GM21526 (cell line): ENCODE measurements around the gene MYO1B.

Source experiments
- ATAC-seq: cut with Tn5 transposase; IDR thresholded peaks from one replicate; pipeline ENCODE4 v1.9.1; 2021; ENCODE audit warnings: moderate library complexity; ENCODE audit not compliant: unreplicated experiment, low FRiP score

Gene MYO1B

DNA sequence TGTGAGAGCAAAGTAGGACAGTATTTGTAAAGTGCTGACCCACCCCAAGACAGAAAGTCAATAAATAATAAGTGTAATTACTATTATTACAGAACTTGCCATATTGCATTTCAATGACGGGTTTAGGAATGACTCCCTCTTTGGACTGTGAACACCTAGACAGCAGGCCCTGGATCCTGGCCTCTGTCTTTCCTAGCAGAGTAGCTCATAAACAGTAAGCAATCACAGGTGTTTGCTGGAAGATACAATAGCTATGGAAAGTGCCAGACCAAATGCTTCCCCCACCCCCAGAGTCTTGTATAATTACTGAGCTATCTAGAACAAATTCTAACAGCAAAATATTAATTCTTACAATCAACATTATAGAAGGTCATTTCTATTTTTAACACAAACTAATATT is 20.1 kb upstream of the MYO1B start:
- ATAC-seq, result no peak

DNA sequence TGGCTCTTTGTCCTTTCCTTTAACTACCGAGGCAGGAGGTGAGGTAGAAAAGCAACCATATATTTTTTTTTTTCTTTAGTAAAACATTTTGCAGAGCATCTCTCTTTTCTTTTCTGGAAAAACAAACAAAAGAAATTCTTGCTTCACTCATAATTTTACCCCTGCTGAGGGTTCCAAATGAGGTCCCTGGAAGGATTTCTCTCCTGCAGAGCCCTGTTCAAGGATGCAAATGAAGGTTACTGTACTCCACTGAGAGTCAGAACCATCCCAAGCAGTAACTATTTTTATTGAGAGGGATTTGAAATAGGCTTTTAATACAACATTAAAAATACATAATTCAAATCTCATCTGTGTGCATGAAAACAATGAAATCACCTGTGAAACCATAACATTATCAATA is 19.5 kb upstream of the MYO1B start:
- ATAC-seq, result no peak

DNA sequence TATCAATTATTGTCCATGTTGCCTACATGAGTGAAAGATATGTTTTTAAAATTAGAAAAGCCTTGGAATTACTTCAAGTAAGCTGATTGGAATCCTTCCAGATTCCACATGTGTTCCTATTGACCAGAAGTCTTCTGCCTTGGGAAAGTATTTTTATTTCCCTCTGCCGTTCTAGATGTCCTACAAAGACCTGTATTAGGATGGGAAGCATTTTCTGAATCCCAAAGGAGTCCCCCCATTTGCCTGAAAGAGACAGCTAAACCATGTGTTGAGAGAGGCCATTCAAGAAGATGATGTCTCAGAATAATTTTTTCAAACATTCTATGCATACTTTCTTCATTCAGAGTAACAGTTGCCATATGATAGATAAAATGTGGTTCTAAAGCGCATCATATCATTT is 19.0 kb upstream of the MYO1B start:
- ATAC-seq, result no peak

DNA sequence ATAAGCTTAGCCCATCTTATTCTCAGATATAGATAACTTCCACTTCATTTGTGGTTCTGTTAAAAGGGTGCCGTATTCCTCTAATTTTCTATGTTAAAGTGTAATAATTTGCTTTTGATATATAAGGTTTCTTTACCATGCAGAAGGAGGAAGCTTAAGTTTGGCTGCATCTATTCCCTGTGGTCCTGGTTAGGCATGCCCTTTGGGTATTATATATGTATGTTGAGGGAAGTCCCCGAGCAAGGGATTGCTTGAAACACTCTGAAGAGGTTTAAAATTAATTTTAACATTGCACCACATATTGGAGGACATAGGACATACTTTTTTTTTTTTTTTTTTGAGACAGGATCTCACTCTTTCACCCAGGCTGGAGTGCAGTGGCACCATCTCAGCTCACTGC is 16.9 kb upstream of the MYO1B start:
- no peak for ATAC-seq

DNA sequence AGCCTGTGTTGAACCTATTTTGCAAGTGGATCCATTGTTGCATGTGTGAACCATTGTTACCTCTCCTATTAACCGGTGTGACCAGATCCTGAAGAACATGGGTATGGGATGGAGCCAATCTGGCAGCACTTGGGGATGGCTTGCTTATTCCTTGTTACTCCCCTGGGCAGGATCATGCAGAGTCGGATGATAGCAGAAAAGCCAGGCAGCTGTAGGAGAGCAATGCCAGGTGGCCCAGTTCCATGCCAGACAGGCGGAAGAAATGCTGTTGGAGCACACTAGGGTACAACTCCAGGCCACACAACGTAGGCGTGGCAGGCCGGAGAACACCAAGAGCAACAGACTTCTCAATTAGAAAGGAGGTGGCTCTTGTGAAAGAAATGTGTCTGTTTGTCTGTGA is 16.3 kb upstream of the MYO1B start:
- ATAC-seq, result no peak

DNA sequence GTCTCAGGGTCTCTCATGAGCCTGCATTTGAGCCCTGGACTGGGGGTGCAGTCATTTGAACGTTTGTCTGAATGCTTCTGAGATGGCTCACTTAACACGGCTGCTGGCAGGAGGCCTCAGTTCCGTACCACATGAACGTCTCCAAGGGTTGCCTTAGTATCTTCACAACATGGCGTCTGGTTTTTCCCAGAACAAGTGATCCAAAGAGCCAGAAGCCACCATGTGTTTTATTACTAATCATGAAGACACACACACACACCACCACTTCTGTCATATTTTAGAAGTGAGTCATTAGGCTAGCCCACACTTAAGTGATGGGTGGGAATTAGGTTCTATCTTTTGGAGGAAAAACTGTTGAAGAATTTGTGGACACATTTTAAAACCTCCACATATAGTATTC is 15.0 kb upstream of the MYO1B start:
- no peak for ATAC-seq

DNA sequence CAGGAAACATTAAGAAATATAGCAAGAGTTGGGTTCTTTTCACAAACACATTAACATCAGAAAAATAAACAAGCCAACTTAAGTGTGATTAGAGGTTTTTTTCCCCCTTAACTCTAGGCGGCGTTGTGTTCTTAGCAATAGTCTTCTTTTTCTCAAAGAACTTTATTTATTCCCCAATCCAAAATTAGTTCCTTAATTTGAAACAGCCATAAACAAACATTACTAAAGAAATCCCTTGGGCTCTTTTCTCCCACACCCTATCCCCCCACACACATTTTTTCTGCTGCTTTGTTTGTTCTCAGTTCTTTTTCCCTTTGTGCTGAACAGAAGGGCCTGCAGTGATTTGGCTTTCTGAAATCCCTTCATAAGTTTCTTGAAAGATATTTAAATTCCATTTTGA is 13.2 kb upstream of the MYO1B start:
- no peak for ATAC-seq

DNA sequence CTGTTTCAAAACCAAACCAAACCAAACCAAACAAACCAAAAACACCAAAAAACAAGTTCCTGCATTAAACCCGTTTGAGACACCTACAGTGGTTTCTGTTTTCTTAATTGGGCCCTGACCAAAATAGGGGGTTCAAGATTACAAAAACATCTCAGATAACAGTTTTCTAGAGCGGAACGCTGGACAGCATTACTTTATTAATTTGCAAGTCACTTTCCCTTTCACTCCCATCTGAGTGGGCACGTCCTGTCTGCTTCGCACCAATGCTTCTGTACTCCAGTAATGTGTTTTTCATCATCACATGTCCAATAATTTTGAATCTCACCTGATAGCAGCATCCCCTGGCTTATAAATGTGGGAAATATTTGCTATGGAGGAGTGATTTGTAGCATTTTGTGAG is 11.7 kb upstream of the MYO1B start:
- ATAC-seq, result no peak

DNA sequence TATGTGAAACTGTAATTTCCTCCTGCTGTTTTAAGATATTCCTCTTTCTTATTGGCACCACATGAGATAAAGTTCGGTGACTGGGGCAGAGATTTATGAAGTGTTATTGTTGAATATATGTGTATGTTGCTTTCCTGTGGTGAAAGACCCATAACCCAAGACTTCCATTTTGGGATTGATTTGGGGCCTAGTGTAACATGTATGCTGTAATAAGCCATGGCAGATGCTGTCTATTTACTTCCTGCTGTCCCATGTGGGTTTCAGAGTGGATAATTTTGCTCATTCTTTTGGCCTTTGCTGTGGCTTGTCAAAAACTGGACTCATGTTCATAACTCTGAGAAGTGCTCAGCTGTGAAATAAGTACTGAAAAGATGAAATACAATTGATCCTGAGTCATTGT is 10.8 kb upstream of the MYO1B start:
- ATAC-seq, result no peak

DNA sequence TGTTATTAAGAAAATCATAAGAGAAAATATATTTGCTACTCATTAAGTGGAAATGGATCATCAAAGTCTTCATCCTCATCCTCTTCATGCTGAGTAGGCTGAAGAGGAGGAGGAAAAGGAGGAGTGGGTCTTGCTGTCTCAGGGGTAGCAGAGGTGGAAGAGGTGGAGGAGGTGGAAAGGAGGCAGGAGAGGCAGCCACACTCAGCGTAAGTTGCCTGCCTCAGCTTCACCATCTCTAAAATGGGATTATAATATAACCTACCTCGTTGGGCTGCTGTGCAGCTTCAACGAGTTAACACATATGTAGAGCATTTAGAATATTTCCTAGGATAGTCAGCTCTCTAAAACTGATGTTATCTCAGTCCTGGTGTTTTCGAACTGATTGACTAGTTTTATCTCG is 4.3 kb upstream of the MYO1B start:
- ATAC-seq, result no peak

DNA sequence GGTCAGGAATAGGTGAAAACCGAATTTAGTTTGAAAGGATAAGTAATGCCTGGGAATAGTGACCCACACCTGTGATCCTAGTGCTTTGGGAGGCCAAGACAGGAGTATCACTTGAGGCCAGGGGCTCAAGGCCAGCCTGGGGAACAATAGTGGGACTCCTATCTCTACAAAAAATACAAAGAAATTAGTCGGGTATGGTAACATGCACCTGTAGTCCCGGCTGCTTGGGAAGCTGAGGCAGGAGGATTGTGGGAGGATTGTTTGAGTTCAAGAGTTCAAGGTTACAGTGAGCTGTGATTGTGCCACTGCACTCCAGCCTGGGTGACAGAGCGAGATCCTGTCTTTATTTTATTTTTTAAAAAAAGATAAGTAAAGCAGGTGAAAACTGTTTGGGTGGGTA is 3.8 kb upstream of the MYO1B start:
- no peak for ATAC-seq

DNA sequence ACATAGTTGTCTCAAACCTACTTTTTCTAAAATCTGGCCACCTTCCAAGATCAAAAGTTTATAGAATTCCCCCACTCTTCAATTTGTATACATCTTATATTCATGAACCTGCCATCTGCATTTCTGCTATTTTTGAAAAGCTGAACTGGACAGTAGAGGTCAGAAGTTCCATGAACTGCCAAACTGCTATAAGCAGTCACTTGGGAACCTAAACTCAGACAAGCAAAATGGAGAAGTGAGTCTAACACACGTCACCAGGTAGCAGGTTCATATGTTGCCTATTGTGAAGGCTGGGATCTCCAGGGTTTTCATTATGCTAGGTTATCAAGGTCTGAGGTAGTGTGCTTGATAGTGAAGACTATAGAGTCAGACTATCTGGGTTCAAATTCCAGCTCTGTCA is 2.0 kb upstream of the MYO1B start:
- peak; percentile 42 for ATAC-seq

DNA sequence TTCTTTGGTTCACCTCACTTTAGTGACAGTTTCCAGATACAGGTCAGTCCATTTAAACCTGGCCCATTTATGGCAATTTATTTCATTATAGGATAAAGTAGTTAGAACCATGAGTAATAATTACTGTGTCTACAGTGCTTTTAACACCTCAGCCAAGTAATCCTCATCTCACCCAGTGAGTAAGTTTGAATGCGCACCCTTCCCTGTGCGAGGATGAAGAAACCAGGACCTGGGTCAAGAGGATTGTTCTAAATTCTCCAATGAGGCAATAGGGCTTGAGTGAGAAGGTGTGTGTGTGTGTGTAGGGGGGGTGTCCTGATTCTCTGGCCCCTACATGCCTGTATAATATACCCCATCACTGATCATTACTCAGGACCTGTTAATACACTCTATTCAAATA is 854 bp upstream of the MYO1B start:
- ATAC-seq, result no peak

DNA sequence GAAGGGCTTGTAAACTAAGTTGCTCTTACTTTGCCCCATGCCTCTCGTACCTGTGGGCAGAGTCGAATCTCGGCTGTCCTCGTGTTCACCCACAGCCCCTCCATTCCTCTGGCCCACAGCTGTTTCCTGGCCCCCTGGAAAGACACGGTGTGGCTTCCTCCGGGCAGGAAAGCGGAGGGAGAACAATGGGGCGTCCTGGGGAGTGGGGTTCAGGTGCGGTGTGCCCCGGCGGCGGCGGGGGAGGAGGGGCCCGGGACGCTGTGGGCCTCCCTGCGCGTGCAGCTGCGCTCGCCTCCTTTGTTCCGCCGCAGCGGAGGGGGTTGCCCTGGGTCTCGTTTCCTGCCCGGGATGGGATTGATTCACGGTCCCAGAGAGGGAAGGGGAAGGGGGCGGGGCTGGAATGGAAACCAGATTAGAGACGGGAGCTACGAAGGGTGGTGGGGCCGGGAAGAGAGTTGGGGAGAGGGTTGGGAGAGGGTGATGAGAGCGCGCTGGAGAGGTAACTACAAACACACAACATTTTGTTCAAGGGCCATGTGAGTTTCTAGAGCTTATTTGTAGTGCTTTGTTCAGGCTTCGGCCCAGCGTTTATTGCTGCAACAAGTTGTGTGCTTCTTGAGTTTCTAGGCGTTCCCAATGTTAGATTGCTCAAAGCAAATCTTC is 796 bp downstream of the MYO1B start:
- no peak for ATAC-seq

DNA sequence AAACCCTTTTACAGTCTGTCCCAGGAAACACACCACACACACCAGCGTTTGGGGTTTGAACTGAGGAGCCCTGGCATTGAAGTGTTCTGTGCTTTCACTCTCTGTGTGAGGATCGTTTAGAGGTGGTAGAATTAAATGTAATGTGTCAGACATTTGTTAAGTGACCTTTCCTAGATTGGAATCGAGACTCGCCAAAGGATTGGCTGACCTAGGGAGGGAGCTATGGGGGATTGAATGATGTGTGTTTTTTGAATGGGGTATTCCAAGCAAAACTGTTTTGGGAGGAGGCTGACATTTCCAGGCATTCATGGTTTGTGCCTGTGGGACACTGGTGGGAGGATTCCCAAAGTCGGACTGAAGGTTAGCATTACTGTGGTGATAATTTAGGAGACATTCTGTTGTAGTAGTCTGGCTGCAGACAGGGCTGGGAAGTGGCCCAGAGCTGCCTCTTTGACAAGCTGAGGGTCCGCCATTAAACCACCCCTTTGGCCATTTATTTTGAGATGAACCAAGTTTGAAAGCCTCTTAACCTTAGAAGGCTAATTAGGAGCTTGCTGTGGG is 1.7 kb downstream of the MYO1B start:
- no peak for ATAC-seq

DNA sequence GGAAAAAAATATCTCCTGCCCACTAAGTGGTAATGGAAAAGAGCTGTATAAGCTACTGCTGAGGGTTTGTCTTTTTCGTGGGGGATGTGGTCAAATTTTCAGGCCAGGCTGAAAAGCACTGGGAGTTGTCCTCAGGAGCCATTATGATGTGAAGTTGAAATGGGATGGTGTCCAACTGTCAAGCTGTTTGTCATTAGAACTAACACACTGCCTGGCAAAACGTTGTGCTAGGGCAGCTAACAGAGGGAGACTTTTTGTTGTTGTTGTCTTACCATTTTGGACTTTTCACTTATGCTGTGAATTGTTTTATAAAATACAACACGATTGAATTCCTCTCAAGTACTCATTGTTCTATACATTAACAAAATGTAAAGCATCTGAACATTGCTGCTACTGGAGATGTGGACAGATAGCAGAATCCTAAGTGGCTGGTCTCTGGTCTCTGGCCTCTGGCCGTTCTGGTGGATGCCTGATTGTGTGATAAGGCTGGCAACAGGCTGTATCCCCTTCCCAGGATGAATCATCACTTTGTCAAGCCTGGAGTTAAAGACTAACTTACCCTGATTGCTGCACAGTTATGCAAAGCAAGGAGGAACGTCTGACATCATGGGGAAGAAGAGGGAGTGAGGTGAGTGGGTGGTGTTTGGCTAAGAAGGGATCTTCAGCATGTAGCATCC is 2.3 kb downstream of the MYO1B start:
- no peak for ATAC-seq

DNA sequence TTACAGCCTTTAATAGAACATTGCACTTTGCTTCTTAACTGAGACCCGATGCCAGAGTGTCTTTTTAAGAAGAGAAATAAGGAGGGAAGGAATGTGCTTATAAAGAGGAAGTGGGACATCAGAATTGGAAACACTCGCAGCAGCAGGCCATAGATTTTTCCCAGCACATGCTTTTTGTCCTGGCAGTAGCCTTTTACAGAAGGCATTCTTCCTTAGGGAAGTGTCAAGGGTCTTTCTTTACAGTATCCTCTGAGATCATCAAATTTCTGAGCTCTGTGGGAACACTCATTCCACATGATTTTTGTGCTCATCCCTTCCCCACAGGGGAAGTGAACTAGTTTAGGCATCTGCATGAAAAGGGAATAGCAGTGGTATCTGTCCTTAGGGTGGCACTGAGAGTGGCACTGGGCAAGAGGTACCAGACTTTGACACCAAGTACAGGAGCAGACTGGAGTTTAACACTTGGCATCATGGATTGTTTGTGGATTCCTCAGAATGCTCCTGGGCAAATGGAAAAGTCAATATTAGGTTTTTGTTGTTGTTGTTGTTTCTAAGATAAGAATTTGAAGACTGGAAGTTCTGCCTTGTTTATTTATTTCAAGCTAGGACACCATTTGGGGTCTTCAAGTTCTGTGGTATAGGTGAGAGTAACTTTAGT is 4.1 kb downstream of the MYO1B start:
- no peak for ATAC-seq

DNA sequence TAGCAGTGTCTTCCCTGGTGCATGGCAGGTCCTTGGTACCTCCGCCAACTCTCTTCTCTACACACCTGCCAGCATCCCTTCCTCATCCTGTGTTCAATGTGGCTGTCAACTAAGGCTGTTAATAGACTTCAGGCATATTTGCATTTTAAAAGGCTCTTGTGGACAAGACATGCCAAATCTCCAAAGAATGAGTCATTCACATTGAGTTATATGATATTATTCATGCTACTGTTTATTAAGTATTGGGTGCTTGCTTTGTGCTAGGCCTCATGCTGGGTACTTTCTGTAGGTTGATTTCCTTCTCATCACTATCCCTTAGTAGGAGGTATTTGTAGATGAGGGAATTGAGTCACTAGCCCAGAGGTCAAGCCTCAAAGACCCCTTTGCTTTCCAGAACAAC is 5.2 kb downstream of the MYO1B start:
- ATAC-seq, result no peak

DNA sequence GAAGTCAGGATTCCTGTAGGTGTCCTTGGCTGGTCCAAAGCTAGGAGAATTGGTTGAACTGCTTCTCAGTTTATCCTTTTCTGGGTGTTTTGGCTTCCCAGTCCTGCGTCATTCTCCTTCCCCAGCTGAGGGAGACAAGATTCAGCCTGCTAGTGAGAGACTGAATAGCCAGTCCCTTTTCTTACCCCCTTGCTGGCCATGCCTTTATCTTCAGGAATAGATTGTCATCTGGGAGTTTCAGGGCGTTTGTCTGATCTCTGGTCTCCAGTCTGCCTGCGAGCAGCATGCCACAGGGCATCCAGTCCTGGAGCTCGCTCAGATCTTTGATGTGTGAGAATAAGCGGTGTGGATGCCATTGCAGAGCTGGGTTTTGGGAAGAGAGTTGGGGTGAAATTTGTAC is 5.8 kb downstream of the MYO1B start:
- ATAC-seq, result no peak

DNA sequence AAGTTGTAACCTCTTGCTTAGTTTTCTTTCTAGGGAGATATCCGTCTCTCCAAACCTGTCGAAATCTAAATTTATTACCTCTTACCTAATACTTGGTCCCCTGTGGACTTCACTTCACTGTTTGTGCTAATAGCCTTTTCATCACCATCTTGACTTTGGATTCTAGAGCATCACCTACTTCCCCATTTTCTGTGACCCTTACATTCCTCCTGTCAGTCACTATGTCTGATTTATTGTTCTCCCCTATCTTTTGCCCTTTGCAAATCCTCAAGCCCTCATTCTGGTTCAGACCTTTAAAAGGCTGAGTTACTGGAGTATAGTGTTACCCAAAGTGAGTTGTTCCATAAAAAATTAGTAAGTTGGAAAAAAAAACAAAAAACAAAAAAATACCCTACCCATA is 7.5 kb downstream of the MYO1B start:
- no peak for ATAC-seq

DNA sequence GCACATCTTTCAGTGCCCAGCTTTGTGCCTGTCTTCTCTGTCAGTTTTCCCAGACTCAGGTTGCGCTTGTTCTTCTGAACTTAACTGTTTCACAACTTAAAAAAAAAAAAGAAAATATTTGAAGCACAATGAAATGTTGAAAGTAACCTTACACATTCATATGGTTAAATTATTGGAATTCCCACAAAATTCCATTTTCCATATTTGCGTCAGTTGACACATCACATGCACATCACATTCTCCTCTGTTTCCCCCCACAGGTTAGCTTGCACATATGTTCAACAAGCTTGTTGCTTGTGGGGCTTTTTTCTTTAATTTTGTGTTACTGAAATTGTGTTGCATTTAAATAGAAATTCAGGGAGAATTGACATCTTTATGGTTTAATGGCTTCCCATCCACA is 8.3 kb downstream of the MYO1B start:
- no peak for ATAC-seq

DNA sequence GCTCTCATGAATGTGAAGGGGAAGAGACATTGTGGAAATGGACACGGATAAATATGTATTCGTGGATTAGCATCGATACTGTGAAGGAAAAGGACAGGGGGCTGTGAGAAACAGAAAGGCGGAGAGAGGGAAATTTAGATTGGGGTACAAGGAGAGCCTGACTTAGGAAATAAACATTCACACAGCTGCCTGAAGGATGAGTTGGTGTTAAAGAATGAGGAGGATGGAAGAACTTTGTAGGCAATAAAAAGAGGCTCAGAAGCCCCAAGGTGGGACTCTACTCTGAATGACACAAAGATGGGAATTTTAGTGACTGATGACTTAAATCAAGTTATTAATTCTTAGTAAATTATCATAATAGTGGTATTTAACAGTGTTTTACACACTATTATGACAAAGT is 10.1 kb downstream of the MYO1B start:
- ATAC-seq, result no peak
